ENCODE measurements around the gene ORMDL1.

Gene ORMDL1

GRCh38 chr2:189799531-189799930, 15.4 kb upstream of the ORMDL1 start:
- TF ChIP-seq GLIS3 (CRISPR knock-in tag; IDR thresholded peaks at IDR 0.05) (no peak), ZC3H10 (CRISPR knock-in tag; IDR thresholded peaks at IDR 0.05) (no peak), CSDC2 (CRISPR knock-in tag; IDR thresholded peaks at IDR 0.05) (no peak), PATZ1 (CRISPR knock-in tag; IDR thresholded peaks at IDR 0.05; ENCODE audit: borderline replicate concordance) (no peak), ZNF70 (CRISPR knock-in tag; IDR thresholded peaks at IDR 0.05) (no peak), TCF4 (CRISPR knock-in tag; IDR thresholded peaks at IDR 0.05; ENCODE audit: borderline replicate concordance) (no peak), ZFP3 (CRISPR knock-in tag; IDR thresholded peaks at IDR 0.05) (no peak), SNAI2 (CRISPR knock-in tag; IDR thresholded peaks at IDR 0.05) (no peak), POU6F1 (CRISPR knock-in tag; IDR thresholded peaks at IDR 0.05; ENCODE audit: borderline replicate concordance, low read depth) (no peak), PPARA (CRISPR knock-in tag; IDR thresholded peaks at IDR 0.05; ENCODE audit: borderline replicate concordance) (no peak), RARB (CRISPR knock-in tag; IDR thresholded peaks at IDR 0.05) (no peak), BACH2 (CRISPR knock-in tag; IDR thresholded peaks at IDR 0.05; ENCODE audit: borderline replicate concordance) (no peak), ISL1 (CRISPR knock-in tag; IDR thresholded peaks at IDR 0.05) (no peak), ARNTL (CRISPR knock-in tag; IDR thresholded peaks at IDR 0.05; ENCODE audit: borderline replicate concordance, low read depth) (no peak), TSHZ2 (CRISPR knock-in tag; IDR thresholded peaks at IDR 0.05) (no peak), CSRNP3 (CRISPR knock-in tag; IDR thresholded peaks at IDR 0.05) (no peak), ZNF565 (CRISPR knock-in tag; conservative IDR thresholded peaks at IDR 0.05; ENCODE audit: low read depth) (no peak)
- ATAC-seq, result peak; percentile 88

GRCh38 chr2:189799030-189799331, 14.8 kb upstream of the ORMDL1 start:
- no peak for TF ChIP-seq ZNF8 (CRISPR knock-in tag; IDR thresholded peaks at IDR 0.05)
- TF ChIP-seq BACH2 (CRISPR knock-in tag; IDR thresholded peaks at IDR 0.05; ENCODE audit: borderline replicate concordance), result no peak
- TF ChIP-seq SNAI2 (CRISPR knock-in tag; IDR thresholded peaks at IDR 0.05), result no peak
- no peak for TF ChIP-seq PATZ1 (CRISPR knock-in tag; IDR thresholded peaks at IDR 0.05; ENCODE audit: borderline replicate concordance)
- TF ChIP-seq PPARA (CRISPR knock-in tag; IDR thresholded peaks at IDR 0.05; ENCODE audit: borderline replicate concordance), result no peak
- TF ChIP-seq ISL1 (CRISPR knock-in tag; IDR thresholded peaks at IDR 0.05), result no peak
- no peak for TF ChIP-seq ZNF70 (CRISPR knock-in tag; IDR thresholded peaks at IDR 0.05)
- no peak for TF ChIP-seq CSRNP3 (CRISPR knock-in tag; IDR thresholded peaks at IDR 0.05)
- no peak for TF ChIP-seq RARB (CRISPR knock-in tag; IDR thresholded peaks at IDR 0.05)
- TF ChIP-seq CSDC2 (CRISPR knock-in tag; IDR thresholded peaks at IDR 0.05), result no peak
- no peak for TF ChIP-seq ARNTL (CRISPR knock-in tag; IDR thresholded peaks at IDR 0.05; ENCODE audit: borderline replicate concordance, low read depth)
- no peak for ATAC-seq

Data from SK-N-SH treated with all-trans-retinoic acid at 6 μM for 48 hours (cell line).